Measurements from ENCODE around the gene KIAA1217.

DNA sequence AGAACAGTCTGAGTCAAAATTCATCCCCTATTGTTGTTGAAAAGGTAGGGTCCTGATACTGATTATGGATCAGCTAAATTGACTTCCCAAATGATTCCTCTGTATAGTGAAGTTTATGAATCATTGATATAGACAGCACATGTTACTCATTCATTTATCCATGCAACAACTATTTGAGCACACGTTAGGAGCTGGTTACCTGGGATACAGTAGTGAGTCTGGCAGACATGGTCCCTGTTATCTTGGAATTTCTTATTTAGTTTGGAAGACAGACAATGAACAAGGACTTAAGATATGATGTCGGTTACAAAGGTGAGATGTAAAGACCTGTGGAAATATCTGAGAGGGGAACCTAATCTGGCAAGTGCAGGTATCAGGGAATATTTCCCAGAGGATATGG is 28.0 kb upstream of the KIAA1217 start:
- TF ChIP-seq, protein P1, sequence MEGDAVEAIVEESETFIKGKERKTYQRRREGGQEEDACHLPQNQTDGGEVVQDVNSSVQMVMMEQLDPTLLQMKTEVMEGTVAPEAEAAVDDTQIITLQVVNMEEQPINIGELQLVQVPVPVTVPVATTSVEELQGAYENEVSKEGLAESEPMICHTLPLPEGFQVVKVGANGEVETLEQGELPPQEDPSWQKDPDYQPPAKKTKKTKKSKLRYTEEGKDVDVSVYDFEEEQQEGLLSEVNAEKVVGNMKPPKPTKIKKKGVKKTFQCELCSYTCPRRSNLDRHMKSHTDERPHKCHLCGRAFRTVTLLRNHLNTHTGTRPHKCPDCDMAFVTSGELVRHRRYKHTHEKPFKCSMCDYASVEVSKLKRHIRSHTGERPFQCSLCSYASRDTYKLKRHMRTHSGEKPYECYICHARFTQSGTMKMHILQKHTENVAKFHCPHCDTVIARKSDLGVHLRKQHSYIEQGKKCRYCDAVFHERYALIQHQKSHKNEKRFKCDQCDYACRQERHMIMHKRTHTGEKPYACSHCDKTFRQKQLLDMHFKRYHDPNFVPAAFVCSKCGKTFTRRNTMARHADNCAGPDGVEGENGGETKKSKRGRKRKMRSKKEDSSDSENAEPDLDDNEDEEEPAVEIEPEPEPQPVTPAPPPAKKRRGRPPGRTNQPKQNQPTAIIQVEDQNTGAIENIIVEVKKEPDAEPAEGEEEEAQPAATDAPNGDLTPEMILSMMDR (IDR thresholded peaks at IDR 0.05; ENCODE audit: low read length): no peak
- no peak for TF ChIP-seq EZH2 (IDR thresholded peaks at IDR 0.05; ENCODE audit: borderline replicate concordance, low read length)
